OCI-LY3 (cell line): ENCODE results near the gene TCEAL4.

ENCODE experiments used
- H2AFZ ChIP-seq: fragments of 200-600, 300-600 bp; shearing (Covaris generic); 2 replicates; pipeline ENCODE4 v1.6.0; 2014; ENCODE audit warnings: antibody characterized with exemption, low read depth, low read length
- H3K27ac ChIP-seq: fragments of 200-600, 300-600 bp; sonication (generic); 2 replicates; pipeline ENCODE4 v1.5.1; 2014; ENCODE audit warnings: mild to moderate bottlenecking, low read length, moderate library complexity, mixed read lengths
- H3K27me3 ChIP-seq: fragments of 200-600, 300-600 bp; sonication (generic); 2 replicates; pipeline ENCODE4 v1.6.1; 2014; ENCODE audit warnings: low read depth, low read length, mixed read lengths
- H3K36me3 ChIP-seq: fragments of 200-600, 300-600 bp; sonication (generic); replicated peaks from 2 replicates; pipeline ENCODE3; 2014; ENCODE audit warnings: low read depth, low read length, mixed read lengths
- H3K4me1 ChIP-seq: fragments of 300-600, 200-600 bp; sonication (generic); 2 replicates; pipeline ENCODE4 v1.6.1; 2014; ENCODE audit warnings: low read length, mixed read lengths
- H3K4me2 ChIP-seq: fragments of 200-600, 300-600 bp; sonication (generic); 2 replicates; pipeline ENCODE4 v1.6.1; 2014; ENCODE audit warnings: low read length, mixed read lengths
- H3K4me3 ChIP-seq: fragments of 300-600, 200-600 bp; sonication (generic); 2 replicates; pipeline ENCODE4 v1.5.1; 2014; ENCODE audit warnings: antibody characterized with exemption, mild to moderate bottlenecking, low read length, moderate library complexity
- H3K79me2 ChIP-seq: fragments of 300-600, 200-600 bp; shearing (Covaris generic); 2 replicates; pipeline ENCODE4 v1.6.1; 2014; ENCODE audit warnings: mild to moderate bottlenecking, low read length, mixed read lengths
- H3K9ac ChIP-seq: fragments of 300-600, 200-600 bp; shearing (Covaris generic); 2 replicates; pipeline ENCODE4 v1.6.0; 2014; ENCODE audit warnings: mild to moderate bottlenecking, low read length, moderate library complexity
- H3K9me3 ChIP-seq: fragments of 200-600, 300-600 bp; shearing (Covaris generic); 2 replicates; pipeline ENCODE4 v1.6.1; 2014; ENCODE audit warnings: low read length, mixed read lengths; ENCODE audit not compliant: insufficient read depth
- H4K20me1 ChIP-seq: fragments of 200-600, 300-600 bp; sonication (generic); 2 replicates; pipeline ENCODE4 v1.6.1; 2016; ENCODE audit warnings: low read length, mixed read lengths; ENCODE audit not compliant: insufficient read depth
- EZH2phosphoT487 ChIP-seq: fragments of 200-600 bp; shearing (Covaris generic); IDR thresholded peaks from 2 replicates; pipeline ENCODE4 v1.6.1; 2018; ENCODE audit warnings: antibody characterized with exemption, mixed run types, low read depth
- TF ChIP-seq, protein P1 (sequence below): fragments of 200-600, 300-600 bp; sonication (generic); IDR thresholded peaks from 2 replicates; pipeline ENCODE4 v1.5.1; 2014; ENCODE audit warnings: antibody characterized with exemption, low read length, low read depth

The TCEAL4 gene

GRCh38 chrX:103635436-103635835, 50.1 kb downstream of the TCEAL4 start:
- H3K4me1 ChIP-seq = no peaks in the 10 kb centered on the region
- no peak overlapping the region for H3K9ac ChIP-seq
- no peak overlapping the region for H2AFZ ChIP-seq
- no peak for TF ChIP-seq EZH2phosphoT487
- TF ChIP-seq, protein P1, sequence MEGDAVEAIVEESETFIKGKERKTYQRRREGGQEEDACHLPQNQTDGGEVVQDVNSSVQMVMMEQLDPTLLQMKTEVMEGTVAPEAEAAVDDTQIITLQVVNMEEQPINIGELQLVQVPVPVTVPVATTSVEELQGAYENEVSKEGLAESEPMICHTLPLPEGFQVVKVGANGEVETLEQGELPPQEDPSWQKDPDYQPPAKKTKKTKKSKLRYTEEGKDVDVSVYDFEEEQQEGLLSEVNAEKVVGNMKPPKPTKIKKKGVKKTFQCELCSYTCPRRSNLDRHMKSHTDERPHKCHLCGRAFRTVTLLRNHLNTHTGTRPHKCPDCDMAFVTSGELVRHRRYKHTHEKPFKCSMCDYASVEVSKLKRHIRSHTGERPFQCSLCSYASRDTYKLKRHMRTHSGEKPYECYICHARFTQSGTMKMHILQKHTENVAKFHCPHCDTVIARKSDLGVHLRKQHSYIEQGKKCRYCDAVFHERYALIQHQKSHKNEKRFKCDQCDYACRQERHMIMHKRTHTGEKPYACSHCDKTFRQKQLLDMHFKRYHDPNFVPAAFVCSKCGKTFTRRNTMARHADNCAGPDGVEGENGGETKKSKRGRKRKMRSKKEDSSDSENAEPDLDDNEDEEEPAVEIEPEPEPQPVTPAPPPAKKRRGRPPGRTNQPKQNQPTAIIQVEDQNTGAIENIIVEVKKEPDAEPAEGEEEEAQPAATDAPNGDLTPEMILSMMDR = no peak
- H3K79me2 ChIP-seq = no peaks in the 10 kb centered on the region
- H4K20me1 ChIP-seq = no peaks in the 10 kb centered on the region
- H3K36me3 ChIP-seq = no peaks in the 10 kb centered on the region
- no peak overlapping the region for H3K27ac ChIP-seq
- H3K4me3 ChIP-seq = no peak overlapping the region
- no peak overlapping the region for H3K4me2 ChIP-seq
- H3K27me3 ChIP-seq = no peaks in the 10 kb centered on the region
- H3K9me3 ChIP-seq = no peaks in the 10 kb centered on the region
